Heart right ventricle (tissue), 16 donors: Measurements from ENCODE around the gene SOWAHA. TPM values are rescaled to one million over a fixed set of nuclear protein-coding genes. Genes with fewer than 3 reads are reported as not detected.

Experiments used
- ATAC-seq, 8 donors: fragments of 200-7000 bp; cut with Tn5 transposase; one replicate each; pipeline ENCODE4 v1.9.1; 2020; ENCODE audit warnings: mild to moderate bottlenecking in 8 of 8, moderate library complexity in 8 of 8, moderate number of reproducible peaks in 1 of 8
- DNase-seq, 2 donors: peaks; one replicate each; pipeline ENCODE4 v3.0.0-alpha.2; 2020
- H3K27ac ChIP-seq, 10 donors: fragments of 200-600 bp; sonication (generic) in 2 of 10; one replicate each; pipeline versions ENCODE4 v1.5.0 to v1.8.0; 2020 to 2022; ENCODE audit warnings: mild to moderate bottlenecking in 3 of 10
- H3K27me3 ChIP-seq, 7 donors: fragments of 200-600 bp; one replicate each; pipeline ENCODE4 v1.8.0; 2021 to 2022; ENCODE audit warnings: mild to moderate bottlenecking in 2 of 7
- H3K36me3 ChIP-seq, 9 donors: fragments of 200-600 bp; sonication (generic) in 1 of 9; one replicate each; pipeline versions ENCODE4 v1.5.0 to v1.8.0; 2020 to 2022; ENCODE audit warnings: mild to moderate bottlenecking in 2 of 9
- H3K4me1 ChIP-seq, 9 donors: fragments of 200-600 bp; sonication (generic) in 1 of 9; one replicate each; pipeline versions ENCODE4 v1.5.0 to v1.8.0; 2020 to 2022; ENCODE audit warnings: mild to moderate bottlenecking in 4 of 9
- H3K4me3 ChIP-seq, 10 donors: fragments of 200-600 bp; sonication (generic) in 2 of 10; one replicate each; pipeline versions ENCODE4 v1.5.0 to v1.8.0; 2020 to 2022; ENCODE audit warnings: mild to moderate bottlenecking in 7 of 10, moderate library complexity in 2 of 10
- H3K9me3 ChIP-seq, 11 donors: fragments of 200-600 bp in 10 of 11; sonication (generic) in 2 of 11; one replicate each; pipeline versions ENCODE4 v1.5.0 to v1.8.0; 2013 to 2022; ENCODE audit warnings: mild to moderate bottlenecking in 2 of 11, control low read depth in 1 of 11, moderate library complexity in 1 of 11
- WGBS, 2 donors: extraction: QIAGEN DNeasy Blood & Tissue Kit; methylation state at CpG; one replicate each; pipeline ENCODE4 v1.1.7; 2013; ENCODE audit warnings: inconsistent platforms in 1 of 2; 5-methylcytosine and 5-hydroxymethylcytosine counted together
- intact Hi-C, 10 donors: fragments of 100-400 bp; cut with DNase I; formaldehyde crosslinking; loops; one replicate each; pipeline versions ENCODE4 v1.11.1 to v1.14.2; 2022
- polyA plus RNA-seq, 2 donors: library from polyadenylated mRNA; stranded (reverse); fragments of 200-250 nt; gene quantifications; one replicate each; pipeline ENCODE4 v1.2.3, GENCODE V29; 2013
- total RNA-seq, 10 donors: library from RNA; stranded (reverse); fragmentation: NEBNext Ultra II Directional in 3 of 10; extraction: Animal tissue kit (Norgen Biotek cat#: 25700) in 3 of 10; gene quantifications; one replicate each; pipeline versions ENCODE4 v1.2.1 to v1.2.4, GENCODE V29; 2021 to 2023
- TF ChIP-seq, protein P1 (sequence below), 9 donors: fragments of 200-600 bp; sonication (generic) in 2 of 9; IDR thresholded peaks; one replicate each; pipeline versions ENCODE4 v1.5.0 to v1.8.0; 2021 to 2022; ENCODE audit warnings: antibody characterized with exemption in 9 of 9, mild to moderate bottlenecking in 5 of 9, moderate library complexity in 1 of 9
- donor health status: Arrhythmogenic right ventricular cardiomyopathy.
- donor health status: ischemic (EF 13 %, LVEDD 7.1; RV severe dilation, severe dysfunction).
- donor health status: healthy with polysubstance abuse.
- donor health status: DM: no; HTN: yes; CAD: no.
- donor health status: DM: no; HTN: no; CAD: no.
- donor health status: ischemic (EF 25% LVEDD 6.9; RV normal size, moderate dysfunction).
- donor health status: ischemic (EF 25% LVEDD 5.7; RV mildly dilated, moderate dysfunction).
- donor health status: healthy.
- donor health status: DM: yes; HTN: yes; CAD: no.
- donor health status: Ischemic cardiomyopathy.
- donor health status: ischemic (EF 35%, LVEDD 5.7; RV mildly dilated, moderate dysfunction).
- donor health status: nonischemic (EF 11% LVEDD 7.7; RV severe dilation, severe dysfunction).
- donor health status: DM: yes; HTN: yes; CAD: no.
- donor health status: PGD.
- donor health status: ischemic (EF 29% LVEDD 5.4; RV normal size, mild dysfunction).
- donor health status: nonischemic (EF 23%, LVEDD 6.1; RV moderate dilation, normal function).

Gene SOWAHA
- total and polyA plus RNA-seq, 12 donors = 0.07 to 0.19 (median 0.13) TPM; not detected in 7

DNA sequence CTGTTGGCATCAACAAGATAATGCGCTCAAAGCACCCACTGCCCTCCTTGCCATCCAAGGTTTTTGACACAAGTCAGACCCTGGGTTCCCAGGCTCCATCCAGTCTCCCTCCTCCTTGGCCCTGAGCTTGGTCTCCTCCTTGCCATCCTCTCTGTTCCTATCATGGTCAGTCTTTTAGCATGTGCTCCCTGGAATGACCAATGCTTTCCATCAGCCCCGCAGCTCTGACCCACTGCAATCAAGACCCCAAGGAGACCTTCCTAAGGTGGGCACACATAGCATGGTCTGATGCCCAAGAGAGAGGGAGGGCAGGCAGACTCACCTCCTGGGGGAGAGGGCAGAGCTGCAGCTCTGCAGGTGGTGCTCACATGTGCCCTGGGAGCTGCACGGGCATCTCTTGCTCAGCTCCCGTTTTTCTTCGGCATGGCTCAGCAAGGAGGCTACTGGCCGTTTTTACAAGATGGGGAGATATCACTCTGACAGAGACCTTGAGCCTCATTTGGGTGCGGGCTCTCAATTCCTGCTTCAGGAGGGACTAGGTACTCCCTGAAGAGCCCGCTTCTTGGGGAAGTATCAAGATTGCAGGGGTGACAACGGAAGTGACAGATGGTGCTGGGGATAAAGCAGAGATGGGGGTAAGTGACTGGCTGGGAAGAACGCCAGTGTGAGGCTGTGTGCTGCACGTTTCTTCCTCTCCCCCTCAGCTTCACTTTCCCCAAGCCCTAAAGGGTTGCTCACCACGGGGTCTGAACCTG is 39.3 kb upstream of the SOWAHA start:
- Histone ChIP-seq H3K27ac (peak overlapping the region in 7 of 10 donors; percentile 1 to 91 (median 15)), H3K27me3 (peaks cover 0 to 21% (median 0%) of the 10 kb centered on the region in 7 donors), H3K36me3 (no peaks in the 10 kb centered on the region), H3K4me3 (no peak overlapping the region), H3K4me1 (peaks cover 13 to 84% (median 66%) of the 10 kb centered on the region in 9 donors), H3K9me3 (no peaks in the 10 kb centered on the region)
- intact Hi-C loops = loop anchor here in 2 of 10 donors (2.0 to 5.0 kb wide), 3 partner anchors 27 to 44 kb away; partner anchors contain the start of genes CCNI2 (in 1 of the 2) and KIF3A (in 1 of the 2)
- 74 to 78% methylated on average over 12 of the region's 12 CpGs for WGBS, 2 donors
- ATAC-seq = no peak
- TF ChIP-seq, protein P1, sequence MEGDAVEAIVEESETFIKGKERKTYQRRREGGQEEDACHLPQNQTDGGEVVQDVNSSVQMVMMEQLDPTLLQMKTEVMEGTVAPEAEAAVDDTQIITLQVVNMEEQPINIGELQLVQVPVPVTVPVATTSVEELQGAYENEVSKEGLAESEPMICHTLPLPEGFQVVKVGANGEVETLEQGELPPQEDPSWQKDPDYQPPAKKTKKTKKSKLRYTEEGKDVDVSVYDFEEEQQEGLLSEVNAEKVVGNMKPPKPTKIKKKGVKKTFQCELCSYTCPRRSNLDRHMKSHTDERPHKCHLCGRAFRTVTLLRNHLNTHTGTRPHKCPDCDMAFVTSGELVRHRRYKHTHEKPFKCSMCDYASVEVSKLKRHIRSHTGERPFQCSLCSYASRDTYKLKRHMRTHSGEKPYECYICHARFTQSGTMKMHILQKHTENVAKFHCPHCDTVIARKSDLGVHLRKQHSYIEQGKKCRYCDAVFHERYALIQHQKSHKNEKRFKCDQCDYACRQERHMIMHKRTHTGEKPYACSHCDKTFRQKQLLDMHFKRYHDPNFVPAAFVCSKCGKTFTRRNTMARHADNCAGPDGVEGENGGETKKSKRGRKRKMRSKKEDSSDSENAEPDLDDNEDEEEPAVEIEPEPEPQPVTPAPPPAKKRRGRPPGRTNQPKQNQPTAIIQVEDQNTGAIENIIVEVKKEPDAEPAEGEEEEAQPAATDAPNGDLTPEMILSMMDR (IDR thresholded peaks at IDR 0.05) = no peak
- DNase-seq = no peak

DNA sequence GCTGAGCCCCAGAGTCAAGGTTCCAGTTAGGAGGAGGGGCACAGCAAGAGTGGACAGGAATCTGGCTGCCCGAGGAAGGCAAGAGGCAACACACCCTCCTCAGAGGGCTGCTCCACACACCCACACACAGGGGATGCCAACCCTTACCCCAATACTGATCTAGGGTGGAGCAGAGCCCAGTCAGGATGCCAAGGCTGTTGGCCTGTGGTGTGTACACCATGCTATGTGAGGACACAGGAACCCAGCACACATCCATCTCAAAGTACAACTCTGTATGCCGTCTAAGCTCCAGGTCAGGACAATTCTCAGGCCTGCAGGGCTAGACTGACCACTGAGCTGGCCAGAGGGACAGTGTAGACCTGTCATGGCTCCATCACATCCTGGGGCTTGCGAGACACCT is 38.7 kb upstream of the SOWAHA start:
- intact Hi-C loops = loop anchor here in 2 of 10 donors (2.0 to 5.0 kb wide), 3 partner anchors 28 to 43 kb away; partner anchors contain the start of genes CCNI2 (in 1 of the 2) and KIF3A (in 1 of the 2)
- H3K4me1 ChIP-seq = peaks cover 13 to 77% (median 66%) of the 10 kb centered on the region in 9 donors
- peak overlapping the region in 7 of 10 donors; percentile 14 to 93 (median 78) for H3K27ac ChIP-seq
- peaks cover 0 to 27% (median 0%) of the 10 kb centered on the region in 7 donors for H3K27me3 ChIP-seq
- WGBS, 2 donors = 56 to 58% methylated on average over 3 of the region's 3 CpGs
- TF ChIP-seq, protein P1 (IDR thresholded peaks at IDR 0.05) = no peak
- no peak for ATAC-seq
- H3K4me3 ChIP-seq = no peak overlapping the region
- H3K9me3 ChIP-seq = no peaks in the 10 kb centered on the region
- no peak for DNase-seq
- H3K36me3 ChIP-seq = no peaks in the 10 kb centered on the region

DNA sequence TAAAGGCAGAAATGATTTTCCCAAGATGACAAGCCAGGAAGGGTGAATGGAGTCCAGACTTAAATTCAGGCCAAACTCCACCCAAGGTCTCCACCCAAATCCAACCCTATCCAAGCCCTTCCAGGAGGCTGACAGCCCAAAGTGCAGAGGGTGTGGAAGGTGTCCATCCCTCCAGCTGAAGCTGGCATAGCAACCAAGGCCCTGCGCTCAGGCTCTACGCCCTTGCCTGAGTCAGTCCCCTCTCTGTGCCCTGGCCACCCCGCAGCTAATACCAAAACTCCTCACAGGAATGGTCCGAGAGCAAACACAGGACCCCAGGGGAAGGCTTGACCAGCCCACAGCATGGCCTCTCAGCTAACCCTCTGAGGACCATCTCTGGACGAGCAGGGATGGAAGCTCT is 38.2 kb upstream of the SOWAHA start:
- peak in 1 of 2 donors; percentile 33 for DNase-seq
- no peaks in the 10 kb centered on the region for H3K36me3 ChIP-seq
- ATAC-seq = peak in 1 of 8 donors; percentile 6
- peak overlapping the region in 7 of 10 donors; percentile 78 to 93 (median 91) for H3K27ac ChIP-seq
- TF ChIP-seq, protein P1 (IDR thresholded peaks at IDR 0.05) = no peak
- H3K4me3 ChIP-seq = peak overlapping the region in 3 of 10 donors; percentile 74 to 97 (median 91)
- WGBS, 2 donors = 73 to 78% methylated on average over 5 of the region's 5 CpGs
- peaks cover 0 to 32% (median 0%) of the 10 kb centered on the region in 7 donors for H3K27me3 ChIP-seq
- H3K4me1 ChIP-seq = peaks cover 13 to 74% (median 66%) of the 10 kb centered on the region in 9 donors
- intact Hi-C loops = loop anchor here in 3 of 10 donors (2.0 to 5.0 kb wide), 3 partner anchors 28 to 42 kb away; partner anchors contain the start of genes KIF3A (in 2 of the 3) and CCNI2 (in 1 of the 3)
- no peaks in the 10 kb centered on the region for H3K9me3 ChIP-seq

DNA sequence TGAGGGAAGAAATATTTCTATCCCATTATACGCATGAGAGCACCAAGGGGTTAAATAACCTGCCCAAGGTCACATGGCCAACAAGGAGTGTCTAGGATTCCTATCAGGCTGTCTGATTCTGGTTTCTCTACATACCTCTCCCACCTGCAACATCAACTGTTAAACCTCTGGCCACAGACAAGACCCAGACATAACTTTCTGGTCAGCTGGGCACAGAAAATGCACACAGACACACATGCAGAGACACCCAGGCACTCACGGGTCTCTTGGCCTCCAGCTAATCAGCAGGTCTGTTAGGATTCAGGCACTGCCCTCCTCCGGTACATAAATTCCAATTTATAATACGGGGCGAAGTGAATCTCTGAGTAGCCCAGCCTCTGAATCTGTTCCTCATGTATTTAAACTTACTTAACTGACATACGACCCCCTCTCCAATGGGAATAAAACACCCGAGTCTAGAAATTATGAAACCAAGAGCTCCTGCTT is 37.6 kb upstream of the SOWAHA start:
- Histone ChIP-seq H3K36me3 (no peaks in the 10 kb centered on the region), H3K27ac (peak overlapping the region in 8 of 10 donors; percentile 78 to 93 (median 90)), H3K27me3 (peaks cover 0 to 38% (median 0%) of the 10 kb centered on the region in 7 donors), H3K4me1 (peaks cover 13 to 70% (median 62%) of the 10 kb centered on the region in 9 donors), H3K9me3 (no peaks in the 10 kb centered on the region), H3K4me3 (peak overlapping the region in 9 of 10 donors; percentile 74 to 97 (median 90))
- 30 to 43% methylated on average over 7 of the region's 7 CpGs for WGBS, 2 donors
- DNase-seq (no peak), ATAC-seq (peak in 1 of 8 donors; percentile 20)
- intact Hi-C loops = loop anchor here in 2 of 10 donors (2.0 to 5.0 kb wide), 2 partner anchors 29 to 38 kb away; partner anchors contain the start of genes CCNI2 (in 1 of the 2) and KIF3A (in 1 of the 2)
- TF ChIP-seq, protein P1 (IDR thresholded peaks at IDR 0.05) = no peak
